HEK293 (cell line): Measurements from ENCODE around the gene FXYD2.

Source experiments
- CTCF ChIA-PET: fragments of 350-600 bp; formaldehyde crosslinking; extraction: SDS; loops from one replicate; lab custom pipeline; 2021; ENCODE audit warnings: antibody characterized with exemption; lab: Yijun Ruan, JAX
- POLR2A ChIA-PET: fragments of 300-600 bp; formaldehyde crosslinking; extraction: SDS; loops from one replicate; lab custom pipeline; 2020; ENCODE audit warnings: antibody characterized with exemption, inconsistent platforms; lab: Yijun Ruan, JAX
- H3K27ac ChIP-seq: fragments of 200-500 bp; sonication (Bioruptor generic); 2 replicates; pipeline ENCODE4 v1.5.1; 2014; ENCODE audit warnings: low read depth, low read length, control low read depth, inconsistent platforms; ENCODE audit errors: extremely low read depth
- H3K36me3 ChIP-seq, 2 experiments: fragments of 200-500 bp in 1 of 2; sonication (Bioruptor generic) in 1 of 2; 1 replicate in 1 of 2; 2 replicates in 1 of 2; pipeline ENCODE4 v1.5.1; 2014 to 2017; ENCODE audit warnings: inconsistent platforms in 2 of 2, low read length in 2 of 2; ENCODE audit not compliant: control insufficient read depth in 2 of 2, insufficient read depth in 1 of 2
- H3K4me1 ChIP-seq: fragments of 200-500 bp; sonication (Bioruptor generic); 2 replicates; pipeline ENCODE4 v1.5.1; 2014; ENCODE audit warnings: mild to moderate bottlenecking, low read length, inconsistent platforms; ENCODE audit not compliant: control insufficient read depth, insufficient read depth
- H3K4me3 ChIP-seq: 2 replicates; pipeline ENCODE4 v1.5.1; 2011; ENCODE audit warnings: low read depth, mild to moderate bottlenecking, control low read depth, low read length, moderate library complexity
- H3K9me3 ChIP-seq: fragments of 200-500 bp; sonication (Bioruptor generic); 2 replicates; pipeline ENCODE4 v1.5.1; 2014; ENCODE audit warnings: low read depth, low read length, inconsistent platforms; ENCODE audit not compliant: control insufficient read depth, insufficient read depth
- EGR2 ChIP-seq: fragments of 450-650 bp; formaldehyde crosslinking; IDR thresholded peaks from 2 replicates; pipeline ENCODE4 v1.5.1; 2016; ENCODE audit warnings: low read depth, missing biosample characterization, missing genetic modification characterization
- GLIS2 ChIP-seq: fragments of 450-650 bp; formaldehyde crosslinking; IDR thresholded peaks from 2 replicates; pipeline ENCODE4 v1.5.1; 2016; ENCODE audit warnings: missing biosample characterization, missing genetic modification characterization
- KLF17 ChIP-seq: fragments of 450-650 bp; formaldehyde crosslinking; IDR thresholded peaks from 2 replicates; pipeline ENCODE4 v1.5.1; 2016; ENCODE audit warnings: missing biosample characterization, missing genetic modification characterization
- OSR2 ChIP-seq: fragments of 450-650 bp; formaldehyde crosslinking; IDR thresholded peaks from 2 replicates; pipeline ENCODE4 v1.5.1; 2016; ENCODE audit warnings: missing biosample characterization, missing genetic modification characterization
- PRDM4 ChIP-seq: fragments of 450-650 bp; formaldehyde crosslinking; IDR thresholded peaks from 2 replicates; pipeline ENCODE4 v1.5.1; 2017; ENCODE audit warnings: missing biosample characterization, missing genetic modification characterization
- SCRT2 ChIP-seq: fragments of 450-650 bp; formaldehyde crosslinking; IDR thresholded peaks from 2 replicates; pipeline ENCODE4 v1.5.1; 2016; ENCODE audit warnings: missing biosample characterization, missing genetic modification characterization
- TCF7L2 ChIP-seq: IDR thresholded peaks from 2 replicates; pipeline ENCODE4 v1.6.1; 2011; ENCODE audit warnings: low read depth, mild to moderate bottlenecking, inconsistent platforms, low read length, moderate library complexity, borderline replicate concordance
- TRIM28 ChIP-seq: IDR thresholded peaks from 2 replicates; pipeline ENCODE4 v1.6.1; 2011; ENCODE audit warnings: low read length, control low read depth, borderline replicate concordance
- YY2 ChIP-seq: fragments of 450-650 bp; formaldehyde crosslinking; IDR thresholded peaks from 2 replicates; pipeline ENCODE4 v1.5.1; 2016; ENCODE audit warnings: missing biosample characterization, missing genetic modification characterization
- ZBTB21 ChIP-seq: fragments of 450-650 bp; formaldehyde crosslinking; IDR thresholded peaks from 2 replicates; pipeline ENCODE4 v1.5.1; 2017; ENCODE audit warnings: missing biosample characterization, missing genetic modification characterization
- ZBTB7A ChIP-seq: fragments of 450-650 bp; formaldehyde crosslinking; IDR thresholded peaks from 2 replicates; pipeline ENCODE4 v1.5.1; 2016; ENCODE audit warnings: low read depth, missing biosample characterization, missing genetic modification characterization
- ZFHX2 ChIP-seq: fragments of 450-650 bp; formaldehyde crosslinking; conservative IDR thresholded peaks from 2 replicates; pipeline ENCODE4 v1.5.1; 2016; ENCODE audit warnings: missing biosample characterization, missing genetic modification characterization
- ZFP3 ChIP-seq: fragments of 450-650 bp; formaldehyde crosslinking; IDR thresholded peaks from 2 replicates; pipeline ENCODE4 v1.5.1; 2016; ENCODE audit warnings: low read depth, missing biosample characterization, missing genetic modification characterization
- ZIC2 ChIP-seq: fragments of 450-650 bp; formaldehyde crosslinking; IDR thresholded peaks from 2 replicates; pipeline ENCODE4 v1.5.1; 2016; ENCODE audit warnings: missing biosample characterization, missing genetic modification characterization
- ZNF16 ChIP-seq: fragments of 450-650 bp; formaldehyde crosslinking; IDR thresholded peaks from 2 replicates; pipeline ENCODE4 v1.5.1; 2016; ENCODE audit warnings: low read depth, missing biosample characterization, missing genetic modification characterization
- ZNF184 ChIP-seq: fragments of 450-650 bp; IDR thresholded peaks from 2 replicates; pipeline ENCODE4 v1.5.1; 2018; ENCODE audit warnings: missing biosample characterization, mild to moderate bottlenecking, missing genetic modification characterization
- ZNF223 ChIP-seq: fragments of 450-650 bp; formaldehyde crosslinking; IDR thresholded peaks from 2 replicates; pipeline ENCODE4 v1.5.1; 2016; ENCODE audit warnings: missing biosample characterization, missing genetic modification characterization
- ZNF266 ChIP-seq: fragments of 450-650 bp; formaldehyde crosslinking; IDR thresholded peaks from 2 replicates; pipeline ENCODE4 v1.5.1; 2016; ENCODE audit warnings: missing biosample characterization, missing genetic modification characterization, low read depth
- ZNF280D ChIP-seq: fragments of 450-650 bp; formaldehyde crosslinking; IDR thresholded peaks from 2 replicates; pipeline ENCODE4 v1.5.1; 2016; ENCODE audit warnings: missing biosample characterization, missing genetic modification characterization
- ZNF311 ChIP-seq: fragments of 450-650 bp; formaldehyde crosslinking; IDR thresholded peaks from 2 replicates; pipeline ENCODE4 v1.5.1; 2017; ENCODE audit warnings: missing biosample characterization, missing genetic modification characterization, borderline replicate concordance
- ZNF404 ChIP-seq: fragments of 450-650 bp; formaldehyde crosslinking; IDR thresholded peaks from 2 replicates; pipeline ENCODE4 v1.5.1; 2017; ENCODE audit warnings: missing biosample characterization, missing genetic modification characterization
- ZNF416 ChIP-seq: fragments of 450-650 bp; formaldehyde crosslinking; IDR thresholded peaks from 2 replicates; pipeline ENCODE4 v1.5.1; 2016; ENCODE audit warnings: missing biosample characterization, missing genetic modification characterization
- ZNF449 ChIP-seq: fragments of 450-650 bp; formaldehyde crosslinking; IDR thresholded peaks from 2 replicates; pipeline ENCODE4 v1.5.1; 2017; ENCODE audit warnings: missing biosample characterization, mild to moderate bottlenecking, missing genetic modification characterization, moderate library complexity
- ZNF600 ChIP-seq: fragments of 450-650 bp; formaldehyde crosslinking; IDR thresholded peaks from 2 replicates; pipeline ENCODE4 v1.5.1; 2016; ENCODE audit warnings: missing biosample characterization, missing genetic modification characterization
- ZNF610 ChIP-seq: fragments of 450-650 bp; formaldehyde crosslinking; IDR thresholded peaks from 2 replicates; pipeline ENCODE4 v1.5.1; 2016; ENCODE audit warnings: missing biosample characterization, missing genetic modification characterization, borderline replicate concordance
- ZNF624 ChIP-seq: fragments of 450-650 bp; formaldehyde crosslinking; IDR thresholded peaks from 2 replicates; pipeline ENCODE4 v1.5.1; 2017; ENCODE audit warnings: missing biosample characterization, missing genetic modification characterization
- ZNF692 ChIP-seq: fragments of 450-650 bp; formaldehyde crosslinking; IDR thresholded peaks from 2 replicates; pipeline ENCODE4 v1.5.1; 2016; ENCODE audit warnings: missing biosample characterization, missing genetic modification characterization

FXYD2 gene

GRCh38 chr11:117871160-117871559, 46.6 kb upstream of the FXYD2 start:
- H3K36me3 ChIP-seq: no peaks in the 10 kb centered on the region
- no peaks in the 10 kb centered on the region for H3K9me3 ChIP-seq
- no peak overlapping the region for H3K27ac ChIP-seq
- H3K4me1 ChIP-seq: no peaks in the 10 kb centered on the region
- no peak overlapping the region for H3K4me3 ChIP-seq
- ChIA-PET POLR2A (no interaction called here), CTCF (interaction anchor here (2.8 kb wide), 1 partner anchor 76 kb away, joined by 10 read pairs; no protein-coding TSS in a partner anchor)
- TF ChIP-seq ZNF184 (no peak), ZBTB7A (tag by site-specific recombination) (no peak), ZNF692 (tag by site-specific recombination) (no peak), ZNF280D (tag by site-specific recombination) (no peak), PRDM4 (no peak), YY2 (tag by site-specific recombination) (no peak), ZBTB21 (tag by site-specific recombination) (no peak), ZNF449 (tag by site-specific recombination) (no peak), ZNF624 (no peak), ZNF404 (tag by site-specific recombination) (no peak), ZNF266 (no peak), ZNF16 (no peak), ZNF416 (tag by site-specific recombination) (no peak), ZNF610 (tag by site-specific recombination) (no peak)

GRCh38 chr11:117870103-117870952, 45.8 kb upstream of the FXYD2 start:
- POLR2A ChIA-PET: interaction anchor here (0.9 kb wide), 1 partner anchor 37 kb away, joined by 3 read pairs; no protein-coding TSS in a partner anchor
- no peak overlapping the region for H3K27ac ChIP-seq
- CTCF ChIA-PET: interaction anchor here (2.8 kb wide), 1 partner anchor 77 kb away, joined by 10 read pairs; no protein-coding TSS in a partner anchor
- TF ChIP-seq ZNF600 (tag by site-specific recombination) (peak; percentile 56), TRIM28 (peak; percentile 85), SCRT2 (tag by site-specific recombination) (peak; percentile 62), ZNF311 (tag by site-specific recombination) (no peak), KLF17 (tag by site-specific recombination) (no peak), ZIC2 (tag by site-specific recombination) (peak; percentile 98), ZNF223 (tag by site-specific recombination) (no peak), GLIS2 (tag by site-specific recombination) (0 out of 2 replicates have a peak, but pooled peaks have one; percentile 12), EGR2 (tag by site-specific recombination) (peak; percentile 52), ZFHX2 (tag by site-specific recombination) (peak; percentile 63), ZFP3 (tag by site-specific recombination) (no peak), OSR2 (tag by site-specific recombination) (0 out of 2 replicates have a peak, but pooled peaks have one; percentile 13), TCF7L2 (no peak)

More at GRCh38 chr11:117870103-117870952, 45.8 kb upstream of the FXYD2 start:
- no peaks in the 10 kb centered on the region for H3K36me3 ChIP-seq
- no peaks in the 10 kb centered on the region for H3K9me3 ChIP-seq
- no peaks in the 10 kb centered on the region for H3K4me1 ChIP-seq
- H3K4me3 ChIP-seq: no peak overlapping the region
